Calu3 (cell line): ENCODE measurements around the gene WNT5A. TPM values are rescaled to one million over a fixed set of nuclear protein-coding genes. Genes with fewer than 3 reads are reported as not detected.

Source experiments
- BruUV-seq: library from RNA; stranded (reverse); fragments of 400-500 nt; replicated peaks from 2 replicates; lab custom pipeline; 2021; lab: Mats Ljungman, UMichigan
- CTCF ChIA-PET: fragments of 300-600 bp; sonication (Branson Sonifier 250); formaldehyde crosslinking; loops from one replicate; lab custom pipeline; 2022; ENCODE audit warnings: antibody characterized with exemption; lab: Charles Lee
- DNase-seq: peaks from one replicate; pipeline ENCODE4 v3.0.0; 2022
- H3K27ac Mint-ChIP-seq: one replicate; pipeline ENCODE4 v1.8.0; 2022; ENCODE audit warnings: mixed read lengths; ENCODE audit not compliant: unreplicated experiment
- H3K27me3 Mint-ChIP-seq: one replicate; pipeline ENCODE4 v1.8.0; 2022; ENCODE audit warnings: mixed read lengths; ENCODE audit not compliant: unreplicated experiment
- H3K36me3 Mint-ChIP-seq: one replicate; pipeline ENCODE4 v1.8.0; 2022; ENCODE audit warnings: mild to moderate bottlenecking, moderate library complexity, mixed read lengths; ENCODE audit not compliant: insufficient read depth, unreplicated experiment
- H3K4me1 Mint-ChIP-seq: one replicate; pipeline ENCODE4 v1.8.0; 2022; ENCODE audit warnings: mild to moderate bottlenecking, low read depth, mixed read lengths; ENCODE audit not compliant: unreplicated experiment
- H3K4me3 Mint-ChIP-seq: one replicate; pipeline ENCODE4 v1.8.0; 2022; ENCODE audit warnings: mild to moderate bottlenecking, low read depth, moderate library complexity, mixed read lengths; ENCODE audit not compliant: unreplicated experiment
- H3K9me3 Mint-ChIP-seq: one replicate; pipeline ENCODE4 v1.8.0; 2022; ENCODE audit warnings: low read depth, mixed read lengths; ENCODE audit not compliant: unreplicated experiment
- intact Hi-C: fragments of 100-400 bp; cut with micrococcal nuclease; formaldehyde crosslinking; loops from one replicate; pipeline ENCODE4 v1.10.0; 2022; ENCODE audit not compliant: unreplicated experiment
- total RNA-seq: library from RNA; stranded (reverse); gene quantifications from 2 replicates; pipeline ENCODE4 v1.2.3, GENCODE V29; 2022
- TF ChIP-seq, protein P1 (sequence below): fragments of 200-600 bp; IDR thresholded peaks from one replicate; pipeline ENCODE4 v1.8.0; 2022; ENCODE audit warnings: antibody characterized with exemption; ENCODE audit not compliant: unreplicated experiment

The WNT5A gene
- total RNA-seq, 1 experiment from 2014 or later = 0.14 TPM

DNA sequence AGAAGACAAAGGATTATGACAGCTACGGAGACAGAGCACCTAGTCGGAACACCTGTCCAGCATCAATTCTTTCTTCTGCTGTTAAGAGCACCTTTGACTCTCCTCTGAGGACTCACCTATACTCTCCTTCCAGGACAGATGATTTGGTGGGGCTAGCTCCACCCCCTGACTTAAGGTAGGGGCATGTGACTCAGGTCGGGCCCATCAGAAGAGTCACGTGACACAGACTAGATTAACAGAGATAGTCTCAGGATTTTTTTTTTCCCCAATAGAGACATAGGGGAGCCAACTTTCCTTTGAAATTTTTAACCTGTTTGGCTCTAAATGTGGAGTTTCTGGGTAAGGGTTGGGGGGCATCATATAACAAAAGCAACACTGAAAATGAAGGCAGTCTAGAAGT is 11.4 kb upstream of the WNT5A start:
- Mint-ChIP-seq H3K27me3 (no peaks in the 10 kb centered on the region), H3K27ac (no peak overlapping the region), H3K4me3 (no peak overlapping the region), H3K36me3 (no peaks in the 10 kb centered on the region), H3K4me1 (no peaks in the 10 kb centered on the region), H3K9me3 (peaks cover 2% of the 10 kb centered on the region)
- no TSS peak for BruUV-seq
- CTCF ChIA-PET = no interaction called here
- intact Hi-C loops = no loop called here
- no peak for DNase-seq
- TF ChIP-seq, protein P1, sequence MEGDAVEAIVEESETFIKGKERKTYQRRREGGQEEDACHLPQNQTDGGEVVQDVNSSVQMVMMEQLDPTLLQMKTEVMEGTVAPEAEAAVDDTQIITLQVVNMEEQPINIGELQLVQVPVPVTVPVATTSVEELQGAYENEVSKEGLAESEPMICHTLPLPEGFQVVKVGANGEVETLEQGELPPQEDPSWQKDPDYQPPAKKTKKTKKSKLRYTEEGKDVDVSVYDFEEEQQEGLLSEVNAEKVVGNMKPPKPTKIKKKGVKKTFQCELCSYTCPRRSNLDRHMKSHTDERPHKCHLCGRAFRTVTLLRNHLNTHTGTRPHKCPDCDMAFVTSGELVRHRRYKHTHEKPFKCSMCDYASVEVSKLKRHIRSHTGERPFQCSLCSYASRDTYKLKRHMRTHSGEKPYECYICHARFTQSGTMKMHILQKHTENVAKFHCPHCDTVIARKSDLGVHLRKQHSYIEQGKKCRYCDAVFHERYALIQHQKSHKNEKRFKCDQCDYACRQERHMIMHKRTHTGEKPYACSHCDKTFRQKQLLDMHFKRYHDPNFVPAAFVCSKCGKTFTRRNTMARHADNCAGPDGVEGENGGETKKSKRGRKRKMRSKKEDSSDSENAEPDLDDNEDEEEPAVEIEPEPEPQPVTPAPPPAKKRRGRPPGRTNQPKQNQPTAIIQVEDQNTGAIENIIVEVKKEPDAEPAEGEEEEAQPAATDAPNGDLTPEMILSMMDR = no peak

DNA sequence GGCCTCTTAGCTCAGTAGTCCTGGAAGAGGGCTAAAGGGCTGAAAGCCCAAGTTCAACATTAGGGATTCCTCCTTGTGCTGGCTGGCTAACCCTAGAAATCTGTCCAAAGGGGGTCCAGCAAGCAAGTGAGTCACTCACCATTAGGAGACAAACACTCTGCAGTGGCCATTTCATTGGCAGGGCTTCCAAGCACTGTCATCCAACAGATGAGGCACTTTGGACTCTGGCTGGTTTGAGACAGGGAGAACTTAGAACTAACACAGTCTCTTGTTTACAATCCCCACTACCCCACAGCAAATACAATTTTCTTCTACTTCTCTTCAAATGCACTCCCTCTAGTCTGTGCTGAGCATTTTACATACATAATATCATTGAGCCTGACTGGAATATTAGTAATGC is 10.1 kb upstream of the WNT5A start:
- CTCF ChIA-PET = interaction anchor here (1.2 kb wide), 1 partner anchor 48 kb away, joined by 3 read pairs; no protein-coding TSS in a partner anchor
- DNase-seq = no peak
- Mint-ChIP-seq H3K36me3 (no peaks in the 10 kb centered on the region), H3K27ac (no peak overlapping the region), H3K27me3 (no peaks in the 10 kb centered on the region), H3K9me3 (peaks cover 2% of the 10 kb centered on the region), H3K4me1 (no peaks in the 10 kb centered on the region), H3K4me3 (no peak overlapping the region)
- BruUV-seq = no TSS peak
- intact Hi-C loops = no loop called here
- TF ChIP-seq, protein P1 = no peak

DNA sequence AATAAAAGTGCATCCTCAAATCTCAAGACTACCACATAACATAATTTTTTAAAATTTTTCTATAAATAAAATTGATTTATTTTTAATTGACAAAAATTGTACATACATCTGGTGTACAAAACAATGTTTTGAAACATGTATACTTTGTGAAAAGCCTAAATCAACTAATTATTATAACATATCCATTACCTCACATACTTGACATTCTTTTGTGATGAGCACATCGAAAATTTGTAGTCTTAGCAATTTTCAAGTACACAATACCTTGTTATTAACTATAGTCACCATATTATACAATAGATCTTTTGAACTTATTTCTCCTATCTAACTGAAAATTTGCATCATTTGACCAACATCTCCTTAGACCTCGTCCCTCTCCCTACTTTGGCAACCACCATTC is 7.9 kb upstream of the WNT5A start:
- CTCF ChIA-PET = no interaction called here

DNA sequence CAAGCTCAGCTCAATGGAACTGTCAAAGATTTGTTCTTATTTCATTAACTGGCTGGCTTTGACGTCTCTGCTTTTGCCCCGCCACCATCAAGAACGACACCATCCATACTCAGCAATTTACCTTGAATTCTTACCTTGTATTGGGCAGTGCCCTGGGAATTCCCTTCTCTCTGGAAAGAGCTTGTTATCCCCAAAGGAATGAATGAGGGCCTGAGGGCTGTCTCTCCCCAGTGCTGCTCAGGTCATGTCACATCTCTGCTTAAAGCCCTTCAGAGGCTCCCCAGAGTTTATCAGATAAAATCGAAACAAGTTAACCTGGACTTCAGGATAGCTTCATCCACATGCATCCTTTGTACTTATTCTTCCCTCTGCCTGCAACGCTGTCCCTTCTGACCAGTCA is 5.9 kb upstream of the WNT5A start:
- Mint-ChIP-seq H3K36me3 (peaks cover 5% of the 10 kb centered on the region), H3K27me3 (peaks cover 16% of the 10 kb centered on the region), H3K9me3 (peaks cover 2% of the 10 kb centered on the region), H3K4me1 (no peaks in the 10 kb centered on the region), H3K27ac (no peak overlapping the region), H3K4me3 (no peak overlapping the region)
- intact Hi-C loops = no loop called here
- DNase-seq = no peak
- BruUV-seq = no TSS peak
- CTCF ChIA-PET = no interaction called here
- TF ChIP-seq, protein P1 = no peak

More for the DNA sequence above, 7.9 kb upstream of the WNT5A start:
- Mint-ChIP-seq H3K36me3 (no peaks in the 10 kb centered on the region), H3K27ac (no peak overlapping the region), H3K4me1 (no peaks in the 10 kb centered on the region), H3K9me3 (peaks cover 2% of the 10 kb centered on the region), H3K4me3 (no peak overlapping the region), H3K27me3 (peaks cover 3% of the 10 kb centered on the region)
- TF ChIP-seq, protein P1 = no peak
- BruUV-seq = no TSS peak
- DNase-seq = no peak
- intact Hi-C loops = no loop called here
